Uterus (tissue), 2 donors: ENCODE results near the gene TMEM263.

ENCODE experiments used
- POLR2A ChIP-seq, 2 donors: fragments of 450-650 bp; IDR thresholded peaks; one replicate each; pipeline ENCODE4 v1.6.1; 2016; ENCODE audit warnings: antibody characterized with exemption in 2 of 2, mild to moderate bottlenecking in 1 of 2, moderate library complexity in 1 of 2
- TF ChIP-seq, protein P1 (sequence below), 4 experiments: fragments of 200-600 bp in 2 of 4; fragments of 450-650 bp in 2 of 4; sonication (generic) in 2 of 4; IDR thresholded peaks; one replicate each; pipeline ENCODE4 v1.5.1; 2016 to 2019; ENCODE audit warnings: antibody characterized with exemption in 4 of 4, mild to moderate bottlenecking in 2 of 4, moderate library complexity in 1 of 4

DNA sequence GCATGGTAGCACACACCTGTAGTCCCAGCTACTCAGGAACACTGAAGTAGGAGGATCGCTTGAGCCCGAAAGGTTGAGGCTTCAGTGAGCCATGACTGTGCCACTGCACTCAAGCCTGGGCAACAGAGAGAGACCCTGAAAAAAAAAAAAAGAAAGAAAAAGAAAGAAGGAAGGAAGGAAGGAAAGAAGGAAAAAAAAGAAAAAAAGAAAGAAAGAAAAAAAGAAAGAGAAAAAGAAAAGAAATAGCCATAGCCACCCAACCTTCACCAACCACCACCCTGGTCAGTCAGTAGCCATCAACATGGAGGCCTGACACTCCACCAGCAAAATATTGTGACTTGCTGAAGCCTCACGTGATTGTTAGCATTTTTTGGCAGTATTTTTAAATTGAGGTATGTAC is 21.4 kb upstream of the TMEM263 start:
- TF ChIP-seq, protein P1, sequence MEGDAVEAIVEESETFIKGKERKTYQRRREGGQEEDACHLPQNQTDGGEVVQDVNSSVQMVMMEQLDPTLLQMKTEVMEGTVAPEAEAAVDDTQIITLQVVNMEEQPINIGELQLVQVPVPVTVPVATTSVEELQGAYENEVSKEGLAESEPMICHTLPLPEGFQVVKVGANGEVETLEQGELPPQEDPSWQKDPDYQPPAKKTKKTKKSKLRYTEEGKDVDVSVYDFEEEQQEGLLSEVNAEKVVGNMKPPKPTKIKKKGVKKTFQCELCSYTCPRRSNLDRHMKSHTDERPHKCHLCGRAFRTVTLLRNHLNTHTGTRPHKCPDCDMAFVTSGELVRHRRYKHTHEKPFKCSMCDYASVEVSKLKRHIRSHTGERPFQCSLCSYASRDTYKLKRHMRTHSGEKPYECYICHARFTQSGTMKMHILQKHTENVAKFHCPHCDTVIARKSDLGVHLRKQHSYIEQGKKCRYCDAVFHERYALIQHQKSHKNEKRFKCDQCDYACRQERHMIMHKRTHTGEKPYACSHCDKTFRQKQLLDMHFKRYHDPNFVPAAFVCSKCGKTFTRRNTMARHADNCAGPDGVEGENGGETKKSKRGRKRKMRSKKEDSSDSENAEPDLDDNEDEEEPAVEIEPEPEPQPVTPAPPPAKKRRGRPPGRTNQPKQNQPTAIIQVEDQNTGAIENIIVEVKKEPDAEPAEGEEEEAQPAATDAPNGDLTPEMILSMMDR (IDR thresholded peaks at IDR 0.05) = no peak
- no peak for TF ChIP-seq POLR2A (IDR thresholded peaks at IDR 0.05)
